Endothelial cell of umbilical vein (primary cell): ENCODE measurements around the gene CACNA1C. TPM values are rescaled to one million over a fixed set of nuclear protein-coding genes. Genes with fewer than 3 reads are reported as not detected.

Experiments used
- BruUV-seq: library from RNA; stranded (reverse); fragments of 400-500 nt; replicated peaks from 2 replicates; lab custom pipeline; 2021; lab: Mats Ljungman, UMichigan
- CTCF ChIA-PET: fragments of 300-600, 350-600 bp; sonication (Branson Sonifier 250); formaldehyde crosslinking; loops from one replicate; lab custom pipeline; 2021; ENCODE audit warnings: antibody characterized with exemption, inconsistent platforms; lab: Charles Lee
- POLR2A ChIA-PET: fragments of 300-600, 350-600 bp; sonication (Branson Sonifier 250); formaldehyde crosslinking; loops from one replicate; lab custom pipeline; 2021; ENCODE audit warnings: antibody characterized with exemption, inconsistent platforms; lab: Charles Lee
- DNase-seq: peaks from one replicate; pipeline ENCODE4 v3.0.0-alpha.2; 2011; ENCODE audit warnings: low read depth, low spot score
- FAIRE-seq: peaks from 2 replicates; lab custom pipeline; 2011; peaks lifted over from hg19 to GRCh38; lab: Jason Lieb, UNC
- H2AFZ ChIP-seq: 2 replicates; pipeline ENCODE4 v1.6.0; 2012; ENCODE audit warnings: low read depth, low read length, control low read depth, inconsistent platforms
- H3K27ac ChIP-seq: 2 replicates; pipeline ENCODE4 v1.5.1; 2011; ENCODE audit warnings: low read depth, mild to moderate bottlenecking, control low read depth, low read length, moderate library complexity; ENCODE audit not compliant: insufficient read depth
- H3K27me3 ChIP-seq, 2 experiments: 2 replicates each; pipeline versions ENCODE4 v1.6.0 to v1.6.1; 2011; ENCODE audit warnings: low read length in 2 of 2, mixed read lengths in 1 of 2; ENCODE audit not compliant: control insufficient read depth in 2 of 2, insufficient read depth in 2 of 2
- H3K36me3 ChIP-seq, 2 experiments: 2 replicates in 1 of 2; 3 replicates in 1 of 2; pipeline ENCODE4 v1.5.1; 2011; ENCODE audit warnings: low read length in 2 of 2, mild to moderate bottlenecking in 1 of 2, moderate library complexity in 1 of 2; ENCODE audit not compliant: control insufficient read depth in 2 of 2, insufficient read depth in 2 of 2; ENCODE audit errors: extremely low read depth in 1 of 2
- H3K4me1 ChIP-seq: 3 replicates; pipeline ENCODE4 v1.5.1; 2011; ENCODE audit warnings: mild to moderate bottlenecking, low read length; ENCODE audit not compliant: control insufficient read depth, insufficient read depth; ENCODE audit errors: extremely low read depth
- H3K4me2 ChIP-seq: 2 replicates; pipeline ENCODE4 v1.6.1; 2011; ENCODE audit warnings: low read length, control low read depth, mixed read lengths; ENCODE audit not compliant: insufficient read depth
- H3K4me3 ChIP-seq, 3 experiments: fragments of 200-600 bp in 1 of 3; sonication (generic), shearing (Covaris generic) in 1 of 3; replicated peaks in 1 of 3; 2 replicates each; pipeline ENCODE4 v1.5.1; 2011 to 2016; ENCODE audit warnings: control low read depth in 3 of 3, low read length in 3 of 3, mild to moderate bottlenecking in 2 of 3, inconsistent platforms in 1 of 3, low read depth in 1 of 3, moderate library complexity in 1 of 3; ENCODE audit not compliant: insufficient read depth in 1 of 3
- H3K79me2 ChIP-seq: 2 replicates; pipeline ENCODE4 v1.6.0; 2012; ENCODE audit warnings: low read length, inconsistent platforms; ENCODE audit not compliant: control insufficient read depth, insufficient read depth
- H3K9ac ChIP-seq: replicated peaks from 2 replicates; pipeline ENCODE3; 2011; ENCODE audit warnings: low read length, control low read depth; ENCODE audit not compliant: insufficient read depth; ENCODE audit errors: extremely low read depth
- H3K9me1 ChIP-seq: replicated peaks from 3 replicates; pipeline ENCODE4 v1.6.0; 2011; ENCODE audit warnings: mild to moderate bottlenecking, low read length; ENCODE audit not compliant: control insufficient read depth, insufficient read depth; ENCODE audit errors: extremely low read depth
- H3K9me3 ChIP-seq: replicated peaks from 2 replicates; pipeline ENCODE4 v1.5.1; 2012; ENCODE audit warnings: low read length, inconsistent platforms; ENCODE audit not compliant: control insufficient read depth, insufficient read depth
- H4K20me1 ChIP-seq: replicated peaks from 2 replicates; pipeline ENCODE3; 2011; ENCODE audit warnings: mild to moderate bottlenecking, low read length; ENCODE audit not compliant: control insufficient read depth, insufficient read depth; ENCODE audit errors: extremely low read depth
- CTCF ChIP-seq, 2 donors: IDR thresholded peaks; 1 replicate in 1 of 2; 2 replicates in 1 of 2; pipeline ENCODE4 v1.5.1; 2011; ENCODE audit warnings: low read length in 2 of 2, mild to moderate bottlenecking in 2 of 2, moderate library complexity in 2 of 2, control low read depth in 1 of 2, inconsistent platforms in 1 of 2, low read depth in 1 of 2; ENCODE audit not compliant: insufficient read depth in 1 of 2; ENCODE audit errors: extremely low read depth in 1 of 2
- EZH2 ChIP-seq: IDR thresholded peaks from 2 replicates; pipeline ENCODE4 v1.6.1; 2012; ENCODE audit warnings: borderline replicate concordance, low read depth, mild to moderate bottlenecking, moderate library complexity, low read length, inconsistent platforms; ENCODE audit not compliant: severe bottlenecking
- FOS ChIP-seq: IDR thresholded peaks from 2 replicates; pipeline ENCODE4 v1.6.1; 2011; ENCODE audit warnings: mild to moderate bottlenecking, low read length, moderate library complexity, borderline replicate concordance; ENCODE audit not compliant: insufficient read depth
- GATA2 ChIP-seq: IDR thresholded peaks from 2 replicates; pipeline ENCODE4 v1.7.0; 2011; ENCODE audit warnings: low read depth, mild to moderate bottlenecking, moderate library complexity, mixed read lengths, low read length; ENCODE audit not compliant: insufficient read length, insufficient read depth
- JUN ChIP-seq: IDR thresholded peaks from 2 replicates; pipeline ENCODE4 v1.6.1; 2011; ENCODE audit warnings: borderline replicate concordance, low read depth; ENCODE audit not compliant: insufficient read length, insufficient read depth
- MAX ChIP-seq: IDR thresholded peaks from 2 replicates; pipeline ENCODE4 v1.6.1; 2011; ENCODE audit not compliant: insufficient read depth, insufficient read length
- MYC ChIP-seq: IDR thresholded peaks from one replicate; pipeline ENCODE4 v1.6.1; 2011; ENCODE audit warnings: mild to moderate bottlenecking, low read depth, low read length
- POLR2A ChIP-seq: IDR thresholded peaks from 2 replicates; pipeline ENCODE4 v1.6.1; 2012; ENCODE audit warnings: low read depth, mild to moderate bottlenecking, control low read depth, low read length
- POLR2AphosphoS5 ChIP-seq: IDR thresholded peaks from 2 replicates; pipeline ENCODE4 v1.6.1; 2012; ENCODE audit warnings: low read depth, mild to moderate bottlenecking, control low read depth, low read length, moderate library complexity; ENCODE audit not compliant: insufficient read depth
- dilution Hi-C: fragments of 300-500 bp; cut with MboI; formaldehyde crosslinking; loops from one replicate; pipeline ENCODE4 v1.15.0; 2019; ENCODE audit warnings: low sequenced_read_pairs; ENCODE audit not compliant: extremely low pct_ligation_motif_present
- intact Hi-C: fragments of 100-400 bp; cut with micrococcal nuclease; formaldehyde crosslinking; loops from one replicate; pipeline ENCODE4 v1.10.0; 2022
- polyA plus RNA-seq, 4 experiments: library from polyadenylated mRNA; depleted of rRNA in 3 of 4; stranded (reverse) in 3 of 4; unstranded in 1 of 4; fragments of >200 nt; gene quantifications; 2 replicates each; pipeline versions ENCODE4 v1.2.1 to v1.2.3, GENCODE V29; 2011 to 2012; ENCODE audit warnings: missing spikeins in 1 of 4
- total RNA-seq: library from RNA; stranded (reverse); gene quantifications from 2 replicates; pipeline ENCODE4 v1.2.3, GENCODE V29; 2021

Gene CACNA1C
- total and polyA plus RNA-seq, 2 donors (not counting 3 experiments of a cell fraction or from before 2014, with no cell fraction given), result not detected

GRCh38 chr12:2619136-2619535 lies 566.3 kb downstream of the CACNA1C start:
- BruUV-seq, result no TSS peak
- POLR2A ChIA-PET, result no interaction called here
- intact Hi-C loops, result no loop called here

More at GRCh38 chr12:2619136-2619535, 566.3 kb downstream of the CACNA1C start:
- dilution Hi-C loops, result no loop called here
- Histone ChIP-seq H3K27me3 (peaks cover 0 to 2% of the 10 kb centered on the region in 2 experiments), H3K9me3 (no peaks in the 10 kb centered on the region), H4K20me1 (no peaks in the 10 kb centered on the region), H2AFZ (no peak overlapping the region), H3K4me3 (no peak overlapping the region), H3K79me2 (no peaks in the 10 kb centered on the region), H3K4me2 (no peak overlapping the region), H3K36me3 (no peaks in the 10 kb centered on the region), H3K9me1 (no peaks in the 10 kb centered on the region), H3K27ac (no peak overlapping the region), H3K9ac (no peak overlapping the region), H3K4me1 (no peaks in the 10 kb centered on the region)
- FAIRE-seq, result no peak
- TF ChIP-seq CTCF (IDR thresholded peaks at IDR 0.05; ENCODE audit: extremely low read depth in 1 of 2, insufficient read depth in 1 of 2, low read depth in 1 of 2, low read length in 2 of 2) (no peak), GATA2 (no peak), MYC (no peak), MAX (no peak), POLR2A (no peak), POLR2AphosphoS5 (no peak), FOS (no peak), JUN (no peak), EZH2 (no peak)
- CTCF ChIA-PET, result interaction anchor here (1.6 kb wide), 1 partner anchor 22 kb away, joined by 5 read pairs; no protein-coding TSS in a partner anchor
- DNase-seq, result no peak
